GM19468 (cell line): Measurements from ENCODE around the gene DEFB128.
"Not testable (repeated sequence)": the region's sequence is repeated elsewhere in the genome, so short reads cannot be mapped to it uniquely, and the experiment has no call there.

Source experiments
- ATAC-seq: cut with Tn5 transposase; IDR thresholded peaks from one replicate; pipeline ENCODE4 v1.9.1; 2021; ENCODE audit warnings: mild to moderate bottlenecking, moderate library complexity, moderate number of reproducible peaks; ENCODE audit not compliant: unreplicated experiment; ENCODE audit errors: extremely low read depth

Gene DEFB128

GRCh38 chr20:189611-190010, at the start of gene DEFB128:
DEFB128 (minus strand) TSS chr20:189711; CDS start chr20:189623, 88 bp downstream.
- ATAC-seq = no peak

- no peak for ATAC-seq
Measured at GRCh38 chr20:237929-238328, 48.4 kb upstream of the DEFB128 start.

- no peak for ATAC-seq
Measured at GRCh38 chr20:237489-237888, 48.0 kb upstream of the DEFB128 start.

DNA sequence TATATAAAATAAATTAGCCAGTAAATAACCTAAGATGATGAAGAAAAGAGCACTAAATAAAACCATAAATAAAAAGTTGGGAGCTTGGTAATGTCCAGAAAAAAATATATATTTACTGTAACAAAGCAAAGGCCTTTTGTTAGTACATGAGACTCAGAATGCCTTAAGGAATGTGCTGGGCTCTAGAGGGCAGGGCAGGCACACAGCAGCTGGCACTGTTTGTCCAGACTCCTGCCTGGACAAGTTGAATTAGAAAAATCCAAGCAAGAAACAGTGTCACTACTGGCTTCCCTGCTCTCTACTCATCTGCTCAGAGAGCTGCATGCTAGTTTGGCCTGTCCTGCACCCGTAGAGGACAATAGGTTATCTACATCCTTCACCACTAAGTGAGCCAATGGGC, 46.4 kb upstream of the DEFB128 start:
- ATAC-seq = no peak

GRCh38 chr20:227439-228105, 38.1 kb upstream of the DEFB128 start:
- ATAC-seq = no peak

DNA sequence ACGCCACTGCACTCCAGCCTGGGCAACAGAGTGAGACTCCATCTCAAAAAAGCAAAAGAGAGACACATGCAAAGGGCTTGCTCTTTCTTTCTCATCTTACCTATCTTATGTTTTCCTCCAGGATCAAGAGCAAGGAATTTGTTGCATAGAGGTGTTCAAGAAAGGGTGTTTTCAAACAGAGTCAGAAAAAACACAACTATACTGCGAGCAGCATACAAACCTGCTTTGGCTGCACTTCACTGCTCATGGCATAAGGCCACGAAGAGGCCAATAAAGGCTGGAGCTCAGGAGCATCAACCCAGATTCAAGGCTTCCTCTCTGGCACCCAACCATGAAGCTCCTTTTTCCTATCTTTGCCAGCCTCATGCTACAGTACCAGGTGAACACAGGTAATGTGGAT, 37.4 kb upstream of the DEFB128 start, which contains the start of gene DEFB129:
Gene DEFB129 (plus strand): TSS at position 301 of the 400 bp plus-strand sequence. CDS start 31 bp downstream, at position 332.
- ATAC-seq = no peak

- not testable (repeated sequence) for ATAC-seq
Measured at GRCh38 chr20:225879-226278, 36.4 kb upstream of the DEFB128 start.

- ATAC-seq = no peak
Measured at GRCh38 chr20:221258-221830, 31.8 kb upstream of the DEFB128 start.

GRCh38 chr20:219290-220115, 30.0 kb upstream of the DEFB128 start:
- ATAC-seq = no peak

- ATAC-seq = no peak
Measured at GRCh38 chr20:217266-217665, 27.8 kb upstream of the DEFB128 start.

DNA sequence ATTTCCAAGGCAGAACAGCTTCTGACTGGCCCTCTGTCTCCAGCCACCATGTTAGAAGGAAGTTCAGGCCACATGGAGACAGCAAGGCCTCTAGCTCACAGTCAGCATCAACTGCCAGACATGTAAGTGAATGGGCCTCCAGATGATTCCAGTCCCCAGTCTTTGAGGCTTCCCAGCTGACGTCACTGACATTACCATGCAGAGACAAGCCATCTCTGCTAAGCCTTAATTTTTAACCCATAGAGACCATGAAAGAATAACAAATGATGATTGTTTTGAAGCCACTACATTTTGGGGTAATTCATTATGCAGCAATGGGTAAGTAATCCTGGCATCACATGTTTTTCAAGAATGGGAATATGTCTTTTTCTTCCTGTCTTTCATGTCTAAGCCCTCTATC, 26.3 kb upstream of the DEFB128 start:
- no peak for ATAC-seq

GRCh38 chr20:214383-214782, 24.9 kb upstream of the DEFB128 start:
- no peak for ATAC-seq

- no peak for ATAC-seq
Measured at GRCh38 chr20:210809-211502, 21.4 kb upstream of the DEFB128 start.

DNA sequence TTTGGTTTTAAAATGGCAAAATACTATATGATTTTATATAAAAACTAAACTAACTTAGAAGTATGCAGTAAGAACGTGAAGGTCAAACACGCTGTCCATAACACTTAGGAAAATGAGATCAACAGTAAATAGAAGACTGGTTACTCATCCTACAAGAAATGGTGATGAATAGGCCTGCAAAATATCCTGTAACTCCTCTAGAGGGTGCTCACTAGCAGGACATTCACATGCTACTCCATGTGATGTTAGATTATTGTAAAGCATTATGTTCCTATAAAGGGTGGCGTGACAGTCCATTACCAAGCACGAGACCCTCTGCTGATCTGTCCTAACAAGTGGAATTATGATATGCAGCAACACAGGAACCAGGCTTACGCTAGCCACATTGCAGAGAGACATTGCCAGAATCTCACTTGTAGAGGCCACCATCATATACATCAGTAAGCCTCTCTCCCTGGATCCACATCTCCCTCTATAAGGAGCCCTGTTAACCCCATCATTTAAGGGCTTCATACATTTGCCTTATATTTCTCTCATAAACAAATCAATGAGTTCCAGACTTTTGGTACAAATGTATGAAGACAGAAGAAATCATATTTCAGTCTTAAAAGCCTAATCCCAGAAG, 19.5 kb upstream of the DEFB128 start:
- ATAC-seq = peak; percentile 52

DNA sequence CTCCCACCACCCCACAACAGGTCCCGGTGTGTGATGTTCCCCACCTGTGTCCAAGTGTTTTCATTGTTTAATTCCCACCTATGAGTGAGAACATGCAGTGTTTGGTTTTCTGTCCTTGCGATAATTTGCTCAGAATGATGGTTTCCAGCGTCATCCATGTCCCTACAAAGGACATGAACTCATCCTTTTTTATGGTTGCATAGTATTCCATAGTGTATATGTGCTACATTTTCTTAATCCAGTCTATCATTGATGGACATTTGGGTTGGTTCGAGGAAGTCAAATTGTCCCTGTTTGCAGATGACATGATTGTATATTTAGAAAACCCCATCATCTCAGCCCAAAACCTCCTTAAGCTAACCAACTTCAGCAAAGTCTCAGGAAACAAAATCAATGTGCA, 14.1 kb upstream of the DEFB128 start:
- ATAC-seq = not testable (repeated sequence)

DNA sequence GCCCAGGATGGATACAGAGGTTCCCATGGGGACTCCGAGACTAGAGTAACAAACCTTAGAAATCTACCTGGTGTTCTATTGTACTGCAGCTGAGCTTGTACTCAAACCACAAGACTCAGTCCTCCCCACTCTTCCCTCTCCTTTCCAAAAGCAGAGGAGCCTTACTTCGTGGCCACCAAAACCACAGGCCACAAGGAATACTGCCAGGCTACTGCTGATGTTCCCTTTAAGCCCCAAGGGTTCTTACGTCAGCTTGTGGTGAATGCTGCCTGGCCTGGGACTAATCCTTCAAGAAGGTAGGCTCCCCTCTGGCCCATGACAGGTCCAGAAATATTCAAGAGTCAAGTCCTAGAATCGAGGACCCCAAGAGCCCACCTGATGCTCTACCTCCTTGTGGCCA, 10.5 kb upstream of the DEFB128 start:
- no peak for ATAC-seq

GRCh38 chr20:198225-198624, 8.7 kb upstream of the DEFB128 start:
- no peak for ATAC-seq

DNA sequence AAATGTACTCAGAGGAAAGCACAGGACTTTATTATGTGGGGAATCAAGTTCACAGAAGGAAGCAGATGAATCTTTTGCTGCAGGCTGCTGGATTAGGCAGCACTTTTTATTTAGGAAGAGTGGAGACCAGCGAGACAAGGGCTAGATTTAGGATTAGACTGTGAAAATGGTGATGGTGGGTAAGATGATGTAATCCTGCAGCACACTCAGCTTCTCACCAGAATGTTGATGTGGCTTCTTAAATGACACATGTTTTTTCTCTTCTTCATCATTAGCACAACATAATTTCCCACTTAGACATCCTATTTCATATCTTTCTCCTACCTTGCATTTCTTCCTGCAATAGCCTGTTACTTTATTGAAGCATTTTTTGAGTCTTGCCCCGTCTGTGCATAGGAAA, 1.8 kb downstream of the DEFB128 start:
- no peak for ATAC-seq

DNA sequence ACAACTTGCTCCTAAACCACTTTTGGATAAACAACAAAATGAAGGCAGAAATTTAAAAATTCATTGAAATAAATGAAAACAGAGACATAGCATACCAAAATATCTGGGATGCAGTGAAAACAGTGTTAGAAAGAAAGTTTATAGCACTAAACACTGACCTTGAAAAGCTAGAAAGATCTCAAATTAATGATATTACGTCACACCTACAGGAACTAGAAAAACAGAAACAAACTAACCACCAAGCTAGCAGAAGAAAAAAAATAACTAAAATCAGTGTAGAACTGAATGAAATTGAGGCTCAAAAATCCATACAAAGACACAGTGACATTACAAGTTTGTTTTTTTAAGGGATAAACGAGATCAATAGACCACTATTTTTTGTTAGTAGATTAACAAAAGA, 5.2 kb downstream of the DEFB128 start:
- ATAC-seq = no peak

- ATAC-seq = no peak
Measured at GRCh38 chr20:168876-169275, 20.6 kb downstream of the DEFB128 start.
